ENCODE data around the gene TFF2.

The TFF2 gene

GRCh38 chr21:42317826-42318746, 32.7 kb downstream of the TFF2 start:
- no peak for DNase-seq

GRCh38 chr21:42317341-42317741, 33.5 kb downstream of the TFF2 start:
- DNase-seq = no peak

GRCh38 chr21:42316891-42317290, 33.9 kb downstream of the TFF2 start:
- DNase-seq = no peak

GRCh38 chr21:42315296-42315891, 35.4 kb downstream of the TFF2 start, which contains the start of gene TFF3:
Gene TFF3, minus strand, starts transcription at chr21:42315409. Its CDS starts 35 bp downstream, at chr21:42315374.
- no peak for DNase-seq

GRCh38 chr21:42314616-42315295, 36.0 kb downstream of the TFF2 start:
- DNase-seq = no peak

GRCh38 chr21:42313501-42313969, 37.3 kb downstream of the TFF2 start:
- DNase-seq = no peak

GRCh38 chr21:42312626-42313104, 38.1 kb downstream of the TFF2 start:
- DNase-seq = no peak

- no peak for DNase-seq
Observed at GRCh38 chr21:42311816-42312625, 38.8 kb downstream of the TFF2 start.

- DNase-seq = no peak
Observed at GRCh38 chr21:42311160-42311559, 39.6 kb downstream of the TFF2 start.

GRCh38 chr21:42310411-42311001, 40.3 kb downstream of the TFF2 start:
- DNase-seq = no peak

GRCh38 chr21:42309753-42310213, 41.0 kb downstream of the TFF2 start:
- DNase-seq = peak; percentile 74

- no peak for DNase-seq
Observed at GRCh38 chr21:42308914-42309752, 41.7 kb downstream of the TFF2 start.

GRCh38 chr21:42308161-42308913, 42.5 kb downstream of the TFF2 start:
- no peak for DNase-seq

GRCh38 chr21:42307106-42307505, 43.7 kb downstream of the TFF2 start:
- no peak for DNase-seq

GRCh38 chr21:42306366-42307035, 44.3 kb downstream of the TFF2 start:
- DNase-seq = no peak

GRCh38 chr21:42305707-42306147, 45.1 kb downstream of the TFF2 start:
- DNase-seq = no peak

GRCh38 chr21:42304556-42305454, 46.0 kb downstream of the TFF2 start:
- no peak for DNase-seq

- no peak for DNase-seq
Observed at GRCh38 chr21:42303443-42303842, 47.4 kb downstream of the TFF2 start.
